ENCODE data around the gene ZNF547.

ZNF547 gene

GRCh38 chr19:57376151-57376550, 12.8 kb downstream of the ZNF547 start:
- no peak for DNase-seq

- no peak for DNase-seq
Measured at GRCh38 chr19:57377498-57378146, 14.3 kb downstream of the ZNF547 start.

- no peak for DNase-seq
Measured at GRCh38 chr19:57380923-57381322, 17.6 kb downstream of the ZNF547 start.

- DNase-seq, result no peak
Measured at GRCh38 chr19:57382806-57383488, 19.6 kb downstream of the ZNF547 start.

GRCh38 chr19:57389194-57389729, 25.9 kb downstream of the ZNF547 start:
- no peak for DNase-seq

GRCh38 chr19:57389730-57390598, 26.6 kb downstream of the ZNF547 start, which contains the start of gene ZNF548:
ZNF548 (plus strand) TSS chr19:57389854; CDS start chr19:57390100, 246 bp downstream.
- DNase-seq, result peak; percentile 99

GRCh38 chr19:57395710-57396109, 32.4 kb downstream of the ZNF547 start:
- no peak for DNase-seq

GRCh38 chr19:57398868-57399267, 35.5 kb downstream of the ZNF547 start:
- no peak for DNase-seq

- no peak for DNase-seq
Measured at GRCh38 chr19:57403737-57404563, 40.6 kb downstream of the ZNF547 start.

GRCh38 chr19:57406516-57407123, 43.3 kb downstream of the ZNF547 start:
- DNase-seq, result peak; percentile 40

- peak; percentile 97 for DNase-seq
Measured at GRCh38 chr19:57410877-57411671, 47.7 kb downstream of the ZNF547 start, which contains the start of gene ZNF17. ZNF17 (plus strand) TSS chr19:57411161; CDS start chr19:57413616, 2,455 bp downstream.

GRCh38 chr19:57419439-57419838, 56.1 kb downstream of the ZNF547 start:
- DNase-seq, result no peak

- no peak for DNase-seq
Measured at GRCh38 chr19:57421037-57421436, 57.7 kb downstream of the ZNF547 start.

All from inflammatory macrophage treated with lipopolysaccharide for 4 hours (primary cell).